Ishikawa (cell line): ENCODE data around the gene TAX1BP1.

Source experiments
- CEBPB ChIP-seq: IDR thresholded peaks from 2 replicates; pipeline ENCODE4 v1.6.1; 2012
- CREB1 ChIP-seq: IDR thresholded peaks from 2 replicates; pipeline ENCODE4 v1.6.1; 2012; ENCODE audit warnings: low read depth
- EGR1 ChIP-seq: IDR thresholded peaks from 2 replicates; pipeline ENCODE4 v1.6.1; 2012
- EP300 ChIP-seq: IDR thresholded peaks from 2 replicates; pipeline ENCODE4 v1.6.1; 2012; ENCODE audit warnings: borderline replicate concordance
- FOXM1 ChIP-seq: IDR thresholded peaks from 2 replicates; pipeline ENCODE4 v1.6.1; 2012; ENCODE audit warnings: low read depth, borderline replicate concordance
- MAX ChIP-seq: IDR thresholded peaks from 2 replicates; pipeline ENCODE4 v1.6.1; 2012
- NFIC ChIP-seq: IDR thresholded peaks from 2 replicates; pipeline ENCODE4 v1.6.1; 2012
- RAD21 ChIP-seq: IDR thresholded peaks from 2 replicates; pipeline ENCODE4 v1.6.1; 2012; ENCODE audit warnings: low read depth
- REST ChIP-seq: IDR thresholded peaks from 2 replicates; pipeline ENCODE4 v1.6.1; 2012; ENCODE audit warnings: low read depth, mild to moderate bottlenecking
- TAF1 ChIP-seq: IDR thresholded peaks from 2 replicates; pipeline ENCODE4 v1.6.1; 2012; ENCODE audit warnings: low read depth, mild to moderate bottlenecking
- TEAD4 ChIP-seq: IDR thresholded peaks from 2 replicates; pipeline ENCODE4 v1.6.1; 2012
- USF1 ChIP-seq: IDR thresholded peaks from 2 replicates; pipeline ENCODE4 v1.6.1; 2012
- YY1 ChIP-seq: IDR thresholded peaks from 2 replicates; pipeline ENCODE4 v1.6.1; 2012; ENCODE audit warnings: low read depth
- ZBTB7A ChIP-seq: IDR thresholded peaks from 2 replicates; pipeline ENCODE4 v1.6.1; 2012; ENCODE audit warnings: low read depth

GRCh38 chr7:27756298-27756697 lies 16.3 kb downstream of the TAX1BP1 start:
- no peak for TF ChIP-seq RAD21
- TF ChIP-seq MAX = no peak
- no peak for TF ChIP-seq CREB1
- no peak for TF ChIP-seq YY1
- no peak for TF ChIP-seq REST
- TF ChIP-seq TAF1 = no peak
- no peak for TF ChIP-seq ZBTB7A
- no peak for TF ChIP-seq TEAD4
- no peak for TF ChIP-seq CEBPB
- TF ChIP-seq FOXM1 = no peak
- TF ChIP-seq EP300 = no peak
- no peak for TF ChIP-seq EGR1
- no peak for TF ChIP-seq USF1
- no peak for TF ChIP-seq NFIC
